Endodermal cell (in vitro differentiated cells): ENCODE results near the gene TLK2. TPM values are rescaled to one million over a fixed set of nuclear protein-coding genes. Genes with fewer than 3 reads are reported as not detected.

Experiments used
- DNase-seq: peaks from one replicate; pipeline ENCODE4 v3.0.0-alpha.2; 2017
- H3K27ac ChIP-seq: 2 replicates; pipeline ENCODE4 v1.5.1; 2013; ENCODE audit warnings: mild to moderate bottlenecking, low read depth, low read length, moderate library complexity
- H3K27me3 ChIP-seq: 2 replicates; pipeline ENCODE4 v1.6.1; 2013; ENCODE audit warnings: mild to moderate bottlenecking, low read length, moderate library complexity; ENCODE audit not compliant: insufficient read depth, control insufficient read depth, poor library complexity, severe bottlenecking
- H3K36me3 ChIP-seq: 2 replicates; pipeline ENCODE4 v1.7.0; 2013; ENCODE audit warnings: mild to moderate bottlenecking, low read length, moderate library complexity; ENCODE audit not compliant: control insufficient read depth, insufficient read depth
- H3K4me1 ChIP-seq: one replicate; pipeline ENCODE4 v1.7.0; 2013; ENCODE audit warnings: low read length; ENCODE audit not compliant: control insufficient read depth, insufficient read depth
- H3K4me3 ChIP-seq: 2 replicates; pipeline ENCODE4 v1.5.1; 2013; ENCODE audit warnings: mild to moderate bottlenecking, low read length, moderate library complexity
- H3K9ac ChIP-seq: 2 replicates; pipeline ENCODE4 v1.6.1; 2013; ENCODE audit warnings: mild to moderate bottlenecking, low read length, moderate library complexity; ENCODE audit not compliant: poor library complexity, severe bottlenecking; ENCODE audit errors: extremely low read depth
- H3K9me3 ChIP-seq: 2 replicates; pipeline ENCODE4 v1.6.1; 2013; ENCODE audit warnings: mild to moderate bottlenecking, low read length, moderate library complexity; ENCODE audit not compliant: control insufficient read depth
- H3K27ac Mint-ChIP-seq: 2 replicates; pipeline ENCODE4 v1.8.0; 2020; ENCODE audit warnings: mixed read lengths
- H3K27me3 Mint-ChIP-seq: 2 replicates; pipeline ENCODE4 v1.8.0; 2021; ENCODE audit warnings: mild to moderate bottlenecking, mixed read lengths; ENCODE audit not compliant: insufficient read depth
- H3K36me3 Mint-ChIP-seq: 2 replicates; pipeline ENCODE4 v1.8.0; 2020; ENCODE audit warnings: low read depth, mixed read lengths
- H3K4me1 Mint-ChIP-seq: 2 replicates; pipeline ENCODE4 v1.8.0; 2020; ENCODE audit warnings: mixed read lengths
- H3K4me3 Mint-ChIP-seq: 2 replicates; pipeline ENCODE4 v1.8.0; 2020; ENCODE audit warnings: mild to moderate bottlenecking, moderate library complexity, mixed read lengths
- H3K9me3 Mint-ChIP-seq: 2 replicates; pipeline ENCODE4 v1.8.0; 2020; ENCODE audit warnings: mild to moderate bottlenecking, mixed read lengths
- WGBS, 2 experiments: methylation state at CpG; one replicate each; pipeline versions ENCODE4 v1.1.5 to v1.1.7; 2013; ENCODE audit warnings: missing lambda C conversion rate in 2 of 2, mixed read lengths in 1 of 2; ENCODE audit not compliant: insufficient coverage in 1 of 2, insufficient read length in 1 of 2; 5-methylcytosine and 5-hydroxymethylcytosine counted together
- total RNA-seq, 2 donors: library from RNA; stranded (reverse); fragmentation: NEBNext Ultra II Directional in 1 of 2; extraction: Animal tissue kit (Norgen Biotek cat#: 25700) in 1 of 2; gene quantifications; 2 replicates in 1 of 2; 3 replicates in 1 of 2; pipeline ENCODE4 v1.2.1, GENCODE V29; 2021
- TF ChIP-seq, protein P1 (sequence below): fragments of 200-600 bp; sonication (generic); conservative IDR thresholded peaks from 2 replicates; pipeline ENCODE4 v1.5.0; 2021; ENCODE audit warnings: antibody characterized with exemption, mild to moderate bottlenecking

TLK2 gene
- total RNA-seq, 2 donors from 2014 or later: 76.2 to 89.2 TPM

- no peaks in the 10 kb centered on the region for H3K9me3 Mint-ChIP-seq
- H3K27ac ChIP-seq: no peak overlapping the region
- no peak for DNase-seq
- H3K4me3 Mint-ChIP-seq: no peak overlapping the region
- no peak overlapping the region for H3K27ac Mint-ChIP-seq
- H3K4me1 Mint-ChIP-seq: no peaks in the 10 kb centered on the region
- no peaks in the 10 kb centered on the region for H3K27me3 ChIP-seq
- no peaks in the 10 kb centered on the region for H3K9me3 ChIP-seq
- 93 to 100% methylated on average over 2 to 5 of the region's 5 CpGs for WGBS, 2 experiments
- H3K36me3 ChIP-seq: peaks cover 65% of the 10 kb centered on the region
- peaks cover 61% of the 10 kb centered on the region for H3K36me3 Mint-ChIP-seq
- H3K27me3 Mint-ChIP-seq: no peaks in the 10 kb centered on the region
- H3K9ac ChIP-seq: no peak overlapping the region
- TF ChIP-seq, protein P1, sequence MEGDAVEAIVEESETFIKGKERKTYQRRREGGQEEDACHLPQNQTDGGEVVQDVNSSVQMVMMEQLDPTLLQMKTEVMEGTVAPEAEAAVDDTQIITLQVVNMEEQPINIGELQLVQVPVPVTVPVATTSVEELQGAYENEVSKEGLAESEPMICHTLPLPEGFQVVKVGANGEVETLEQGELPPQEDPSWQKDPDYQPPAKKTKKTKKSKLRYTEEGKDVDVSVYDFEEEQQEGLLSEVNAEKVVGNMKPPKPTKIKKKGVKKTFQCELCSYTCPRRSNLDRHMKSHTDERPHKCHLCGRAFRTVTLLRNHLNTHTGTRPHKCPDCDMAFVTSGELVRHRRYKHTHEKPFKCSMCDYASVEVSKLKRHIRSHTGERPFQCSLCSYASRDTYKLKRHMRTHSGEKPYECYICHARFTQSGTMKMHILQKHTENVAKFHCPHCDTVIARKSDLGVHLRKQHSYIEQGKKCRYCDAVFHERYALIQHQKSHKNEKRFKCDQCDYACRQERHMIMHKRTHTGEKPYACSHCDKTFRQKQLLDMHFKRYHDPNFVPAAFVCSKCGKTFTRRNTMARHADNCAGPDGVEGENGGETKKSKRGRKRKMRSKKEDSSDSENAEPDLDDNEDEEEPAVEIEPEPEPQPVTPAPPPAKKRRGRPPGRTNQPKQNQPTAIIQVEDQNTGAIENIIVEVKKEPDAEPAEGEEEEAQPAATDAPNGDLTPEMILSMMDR: no peak
- H3K4me1 ChIP-seq: no peaks in the 10 kb centered on the region
- H3K4me3 ChIP-seq: no peak overlapping the region
These were observed 93.9 kb downstream of the TLK2 start for GRCh38 chr17:62572488-62572887.

- H3K4me1 ChIP-seq: no peaks in the 10 kb centered on the region
- H3K27me3 ChIP-seq: no peaks in the 10 kb centered on the region
- no peak for DNase-seq
- peak overlapping the region; percentile 49 for H3K27ac Mint-ChIP-seq
- H3K9me3 Mint-ChIP-seq: no peaks in the 10 kb centered on the region
- no peaks in the 10 kb centered on the region for H3K9me3 ChIP-seq
- WGBS, 2 experiments: 97 to 100% methylated on average over 3 to 7 of the region's 7 CpGs
- H3K4me3 ChIP-seq: no peak overlapping the region
- H3K9ac ChIP-seq: no peak overlapping the region
- H3K4me1 Mint-ChIP-seq: no peaks in the 10 kb centered on the region
- H3K27me3 Mint-ChIP-seq: no peaks in the 10 kb centered on the region
- no peak overlapping the region for H3K27ac ChIP-seq
- no peak overlapping the region for H3K4me3 Mint-ChIP-seq
- TF ChIP-seq, protein P1: no peak
- peaks cover 65% of the 10 kb centered on the region for H3K36me3 ChIP-seq
- H3K36me3 Mint-ChIP-seq: peaks cover 62% of the 10 kb centered on the region
These were observed 94.3 kb downstream of the TLK2 start for GRCh38 chr17:62572888-62573401.

- Mint-ChIP-seq H3K27me3 (no peaks in the 10 kb centered on the region), H3K36me3 (peaks cover 63% of the 10 kb centered on the region), H3K27ac (no peak overlapping the region), H3K4me3 (no peak overlapping the region), H3K4me1 (no peaks in the 10 kb centered on the region), H3K9me3 (no peaks in the 10 kb centered on the region)
- no peaks in the 10 kb centered on the region for H3K4me1 ChIP-seq
- TF ChIP-seq, protein P1: no peak
- H3K9ac ChIP-seq: no peak overlapping the region
- H3K27ac ChIP-seq: no peak overlapping the region
- no peak for DNase-seq
- no peaks in the 10 kb centered on the region for H3K27me3 ChIP-seq
- H3K36me3 ChIP-seq: peaks cover 71% of the 10 kb centered on the region
- no peaks in the 10 kb centered on the region for H3K9me3 ChIP-seq
- H3K4me3 ChIP-seq: no peak overlapping the region
These were observed 95.0 kb downstream of the TLK2 start for GRCh38 chr17:62573480-62574117.
